ENCODE measurements around the gene ERFE. TPM values are rescaled to one million over a fixed set of nuclear protein-coding genes. Genes with fewer than 3 reads are reported as not detected.

ERFE gene
- total RNA-seq, 1 donor from 2014 or later, result 1.2 TPM

GRCh38 chr2:238145046-238145445 lies 13.7 kb upstream of the ERFE start:
- Mint-ChIP-seq H3K27me3 (ENCODE audit: unreplicated experiment) (no peaks in the 10 kb centered on the region), H3K4me1 (ENCODE audit: unreplicated experiment) (peaks cover 16% of the 10 kb centered on the region), H3K9me3 (ENCODE audit: unreplicated experiment) (no peaks in the 10 kb centered on the region), H3K27ac (ENCODE audit: unreplicated experiment) (no peak overlapping the region), H3K36me3 (ENCODE audit: unreplicated experiment) (no peaks in the 10 kb centered on the region), H3K4me3 (ENCODE audit: unreplicated experiment) (no peak overlapping the region)
- TF ChIP-seq, protein P1, sequence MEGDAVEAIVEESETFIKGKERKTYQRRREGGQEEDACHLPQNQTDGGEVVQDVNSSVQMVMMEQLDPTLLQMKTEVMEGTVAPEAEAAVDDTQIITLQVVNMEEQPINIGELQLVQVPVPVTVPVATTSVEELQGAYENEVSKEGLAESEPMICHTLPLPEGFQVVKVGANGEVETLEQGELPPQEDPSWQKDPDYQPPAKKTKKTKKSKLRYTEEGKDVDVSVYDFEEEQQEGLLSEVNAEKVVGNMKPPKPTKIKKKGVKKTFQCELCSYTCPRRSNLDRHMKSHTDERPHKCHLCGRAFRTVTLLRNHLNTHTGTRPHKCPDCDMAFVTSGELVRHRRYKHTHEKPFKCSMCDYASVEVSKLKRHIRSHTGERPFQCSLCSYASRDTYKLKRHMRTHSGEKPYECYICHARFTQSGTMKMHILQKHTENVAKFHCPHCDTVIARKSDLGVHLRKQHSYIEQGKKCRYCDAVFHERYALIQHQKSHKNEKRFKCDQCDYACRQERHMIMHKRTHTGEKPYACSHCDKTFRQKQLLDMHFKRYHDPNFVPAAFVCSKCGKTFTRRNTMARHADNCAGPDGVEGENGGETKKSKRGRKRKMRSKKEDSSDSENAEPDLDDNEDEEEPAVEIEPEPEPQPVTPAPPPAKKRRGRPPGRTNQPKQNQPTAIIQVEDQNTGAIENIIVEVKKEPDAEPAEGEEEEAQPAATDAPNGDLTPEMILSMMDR (IDR thresholded peaks at IDR 0.05), result no peak
- DNase-seq (ENCODE audit: extremely low spot score, unreplicated experiment), result no peak

DNA sequence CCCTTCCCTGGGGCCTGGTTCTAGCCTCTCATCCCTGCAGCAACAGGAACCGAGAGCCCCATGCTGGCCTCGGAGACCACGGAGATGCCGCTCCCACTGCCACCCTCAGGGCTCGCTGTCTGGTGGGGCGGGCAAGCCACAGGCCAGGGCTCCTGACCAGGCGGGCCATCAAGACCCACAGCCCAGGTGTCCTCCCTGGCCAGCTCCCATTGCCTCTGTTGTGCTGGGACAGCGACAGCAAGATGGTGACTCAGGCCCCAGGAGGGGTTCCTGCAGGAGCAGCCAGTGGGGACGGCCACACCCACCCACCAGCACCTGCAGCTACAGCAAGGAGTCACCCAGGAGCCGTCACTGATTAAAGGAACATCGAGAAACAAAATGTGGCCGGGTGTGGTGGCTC lies 12.9 kb upstream of the ERFE start:
- Mint-ChIP-seq H3K27ac (ENCODE audit: unreplicated experiment) (no peak overlapping the region), H3K9me3 (ENCODE audit: unreplicated experiment) (no peaks in the 10 kb centered on the region), H3K36me3 (ENCODE audit: unreplicated experiment) (no peaks in the 10 kb centered on the region), H3K4me1 (ENCODE audit: unreplicated experiment) (peaks cover 16% of the 10 kb centered on the region), H3K27me3 (ENCODE audit: unreplicated experiment) (no peaks in the 10 kb centered on the region), H3K4me3 (ENCODE audit: unreplicated experiment) (no peak overlapping the region)
- TF ChIP-seq, protein P1 (IDR thresholded peaks at IDR 0.05), result no peak
- DNase-seq (ENCODE audit: extremely low spot score, unreplicated experiment), result no peak

DNA sequence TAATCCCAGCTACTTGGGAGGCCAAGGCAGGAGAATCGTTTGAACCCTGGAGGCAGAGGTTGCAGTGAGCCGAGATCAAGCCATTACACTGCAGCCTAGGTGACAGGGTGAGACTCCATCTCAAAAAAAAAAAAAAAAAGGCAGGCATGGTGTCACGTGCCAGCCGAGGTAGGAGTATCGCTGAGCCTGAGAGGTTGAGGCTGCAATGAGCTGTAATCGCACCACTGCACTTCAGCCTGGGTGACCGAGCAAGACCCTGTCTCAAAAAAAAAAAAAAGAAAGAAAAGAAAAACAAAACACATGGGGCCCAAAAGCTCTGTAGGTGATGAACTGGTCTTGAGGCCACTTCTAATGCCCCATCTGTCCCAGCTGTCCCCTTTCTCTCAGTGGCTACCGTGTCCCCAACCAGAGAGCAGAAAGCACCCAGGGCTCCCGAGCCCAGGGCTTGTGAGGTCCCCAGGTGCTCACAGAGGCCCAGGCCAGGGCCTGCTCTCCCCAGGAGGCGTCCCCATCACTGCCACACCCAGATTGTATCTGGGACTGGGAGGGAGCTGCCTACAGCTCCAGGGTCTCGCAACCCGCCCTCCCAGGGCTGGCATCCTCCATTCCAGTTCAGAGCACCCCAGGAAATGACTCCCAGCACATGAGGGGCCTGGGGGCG lies 11.8 kb upstream of the ERFE start:
- Mint-ChIP-seq H3K27ac (ENCODE audit: unreplicated experiment) (no peak overlapping the region), H3K4me3 (ENCODE audit: unreplicated experiment) (no peak overlapping the region), H3K9me3 (ENCODE audit: unreplicated experiment) (no peaks in the 10 kb centered on the region), H3K36me3 (ENCODE audit: unreplicated experiment) (no peaks in the 10 kb centered on the region), H3K4me1 (ENCODE audit: unreplicated experiment) (peaks cover 10% of the 10 kb centered on the region), H3K27me3 (ENCODE audit: unreplicated experiment) (no peaks in the 10 kb centered on the region)
- TF ChIP-seq, protein P1 (IDR thresholded peaks at IDR 0.05), result no peak
- no peak for DNase-seq (ENCODE audit: extremely low spot score, unreplicated experiment)

- DNase-seq (ENCODE audit: extremely low spot score, unreplicated experiment), result no peak
- TF ChIP-seq, protein P1 (IDR thresholded peaks at IDR 0.05), result no peak
- no peak overlapping the region for H3K4me3 Mint-ChIP-seq (ENCODE audit: unreplicated experiment)
- peaks cover 1% of the 10 kb centered on the region for H3K9me3 Mint-ChIP-seq (ENCODE audit: unreplicated experiment)
- H3K27me3 Mint-ChIP-seq (ENCODE audit: unreplicated experiment), result no peaks in the 10 kb centered on the region
- H3K27ac Mint-ChIP-seq (ENCODE audit: unreplicated experiment), result no peak overlapping the region
- H3K4me1 Mint-ChIP-seq (ENCODE audit: unreplicated experiment), result peaks cover 2% of the 10 kb centered on the region
- H3K36me3 Mint-ChIP-seq (ENCODE audit: unreplicated experiment), result no peaks in the 10 kb centered on the region
Measured at GRCh38 chr2:238148981-238149380, 9.8 kb upstream of the ERFE start.

DNA sequence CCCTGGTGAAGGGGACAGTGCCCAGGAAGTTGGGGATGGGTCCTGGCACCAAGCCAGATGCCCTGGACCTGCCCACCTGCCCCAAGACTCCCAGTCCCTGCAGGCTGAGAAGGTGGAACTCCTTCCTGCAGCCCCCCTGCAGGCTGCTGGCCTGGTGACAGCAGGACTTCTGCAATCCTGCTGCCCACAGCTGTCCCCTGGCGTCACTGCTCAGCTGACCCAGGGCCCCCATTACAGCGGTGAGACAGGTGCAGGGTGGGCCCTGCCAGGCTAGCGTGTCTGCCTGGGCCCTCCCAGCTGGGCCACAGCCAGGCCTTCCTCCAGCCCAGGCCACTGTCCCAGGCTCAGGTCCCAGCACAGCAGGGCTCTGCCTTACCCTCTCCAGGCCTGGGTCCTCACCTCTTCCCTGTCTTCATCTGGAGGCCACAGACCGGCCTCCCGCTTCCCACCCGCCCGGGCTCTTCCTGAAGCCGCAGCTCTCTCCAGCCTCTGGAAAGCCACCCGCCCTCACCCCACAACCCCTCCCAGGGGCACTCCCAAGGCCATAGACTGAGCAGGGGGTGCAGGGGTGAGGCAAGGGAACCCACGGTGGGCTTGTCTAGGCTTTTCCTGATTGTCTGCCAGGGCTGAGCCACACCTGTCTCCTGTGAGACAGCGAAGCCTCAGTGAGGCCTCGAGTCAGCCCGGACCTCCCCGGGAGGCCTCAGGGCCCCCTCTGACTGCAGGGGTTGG lies 8.8 kb upstream of the ERFE start:
- TF ChIP-seq, protein P1 (IDR thresholded peaks at IDR 0.05), result no peak
- H3K9me3 Mint-ChIP-seq (ENCODE audit: unreplicated experiment), result peaks cover 4% of the 10 kb centered on the region
- no peak overlapping the region for H3K27ac Mint-ChIP-seq (ENCODE audit: unreplicated experiment)
- H3K36me3 Mint-ChIP-seq (ENCODE audit: unreplicated experiment), result no peaks in the 10 kb centered on the region
- no peaks in the 10 kb centered on the region for H3K4me1 Mint-ChIP-seq (ENCODE audit: unreplicated experiment)
- no peak for DNase-seq (ENCODE audit: extremely low spot score, unreplicated experiment)
- no peak overlapping the region for H3K4me3 Mint-ChIP-seq (ENCODE audit: unreplicated experiment)
- no peaks in the 10 kb centered on the region for H3K27me3 Mint-ChIP-seq (ENCODE audit: unreplicated experiment)

All from osteocyte (in vitro differentiated cells).